Ishikawa (cell line): ENCODE data around the gene DUSP22.

Source experiments
- CREB1 ChIP-seq: IDR thresholded peaks from 2 replicates; pipeline ENCODE4 v1.6.1; 2012; ENCODE audit warnings: low read depth
- EGR1 ChIP-seq: IDR thresholded peaks from 2 replicates; pipeline ENCODE4 v1.6.1; 2012
- EP300 ChIP-seq: IDR thresholded peaks from 2 replicates; pipeline ENCODE4 v1.6.1; 2012; ENCODE audit warnings: borderline replicate concordance
- FOXM1 ChIP-seq: IDR thresholded peaks from 2 replicates; pipeline ENCODE4 v1.6.1; 2012; ENCODE audit warnings: low read depth, borderline replicate concordance
- RAD21 ChIP-seq: IDR thresholded peaks from 2 replicates; pipeline ENCODE4 v1.6.1; 2012; ENCODE audit warnings: low read depth
- TAF1 ChIP-seq: IDR thresholded peaks from 2 replicates; pipeline ENCODE4 v1.6.1; 2012; ENCODE audit warnings: low read depth, mild to moderate bottlenecking
- TEAD4 ChIP-seq: IDR thresholded peaks from 2 replicates; pipeline ENCODE4 v1.6.1; 2012
- YY1 ChIP-seq: IDR thresholded peaks from 2 replicates; pipeline ENCODE4 v1.6.1; 2012; ENCODE audit warnings: low read depth
- TF ChIP-seq, protein P1 (sequence below): IDR thresholded peaks from 2 replicates; pipeline ENCODE4 v1.6.1; 2012

DNA sequence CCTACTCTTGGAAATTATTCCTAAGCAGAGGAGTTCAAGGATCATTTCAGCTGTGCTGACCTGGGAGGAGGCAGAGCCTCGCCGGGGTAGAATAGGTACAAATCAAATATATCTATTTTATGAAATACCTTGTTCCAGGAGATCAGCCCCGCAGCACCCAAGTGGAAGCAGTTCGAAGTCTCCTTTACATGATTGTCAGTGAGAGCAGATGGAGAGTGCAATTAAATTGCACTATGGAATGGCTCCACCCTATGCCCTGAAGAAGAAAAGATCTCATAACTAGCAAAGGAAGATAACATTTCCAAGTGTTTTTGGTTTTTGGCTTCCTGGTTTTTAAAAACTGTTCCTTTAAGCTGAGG lies 31.4 kb downstream of the DUSP22 start:
- TF ChIP-seq, protein P1, sequence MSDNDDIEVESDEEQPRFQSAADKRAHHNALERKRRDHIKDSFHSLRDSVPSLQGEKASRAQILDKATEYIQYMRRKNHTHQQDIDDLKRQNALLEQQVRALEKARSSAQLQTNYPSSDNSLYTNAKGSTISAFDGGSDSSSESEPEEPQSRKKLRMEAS, result no peak
- TF ChIP-seq RAD21, result no peak
- no peak for TF ChIP-seq TEAD4
- no peak for TF ChIP-seq YY1
- TF ChIP-seq FOXM1, result no peak
- no peak for TF ChIP-seq EGR1
- no peak for TF ChIP-seq EP300
- TF ChIP-seq TAF1, result no peak
- no peak for TF ChIP-seq CREB1
